Gastrocnemius medialis (tissue), 4 donors: ENCODE results near the gene JMJD1C. TPM values are rescaled to one million over a fixed set of nuclear protein-coding genes. Genes with fewer than 3 reads are reported as not detected.

Experiments used
- ATAC-seq, 2 donors: fragments of 150-250 bp; one replicate each; pipeline ENCODE4 v1.9.1; 2016
- DNase-seq, 2 donors: peaks; one replicate each; pipeline ENCODE4 v3.0.0-alpha.2; 2019
- H3K27ac ChIP-seq, 4 donors: fragments of 200-600 bp; sonication (generic); 1 replicate in 1 of 4; 2 replicates in 3 of 4; pipeline ENCODE4 v1.5.1; 2016 to 2018; ENCODE audit warnings: mild to moderate bottlenecking in 2 of 4, moderate library complexity in 1 of 4
- H3K27me3 ChIP-seq, 3 donors: fragments of 200-600 bp; sonication (generic) in 2 of 3; 1 replicate in 1 of 3; 2 replicates in 2 of 3; pipeline versions ENCODE4 v1.5.1 to v1.6.0; 2016 to 2019; ENCODE audit warnings: mild to moderate bottlenecking in 1 of 3, moderate library complexity in 1 of 3
- H3K36me3 ChIP-seq, 2 donors: fragments of 200-600 bp; sonication (generic) in 1 of 2; one replicate each; pipeline ENCODE4 v1.5.1; 2017 to 2018
- H3K4me1 ChIP-seq, 2 donors: fragments of 200-600 bp; sonication (generic) in 1 of 2; one replicate each; pipeline ENCODE4 v1.5.1; 2016 to 2017; ENCODE audit warnings: mild to moderate bottlenecking in 2 of 2
- H3K4me3 ChIP-seq, 4 donors: fragments of 200-600 bp; sonication (generic) in 3 of 4; 1 replicate in 1 of 4; 2 replicates in 3 of 4; pipeline ENCODE4 v1.5.1; 2016 to 2019; ENCODE audit warnings: mild to moderate bottlenecking in 2 of 4
- H3K9me3 ChIP-seq, 3 donors: fragments of 200-600 bp; sonication (generic) in 2 of 3; 1 replicate in 1 of 3; 2 replicates in 2 of 3; pipeline ENCODE4 v1.5.1; 2016 to 2019
- POLR2A ChIP-seq, 2 donors: fragments of 450-650 bp; IDR thresholded peaks; one replicate each; pipeline ENCODE4 v1.6.1; 2017; ENCODE audit warnings: antibody characterized with exemption in 2 of 2, mild to moderate bottlenecking in 2 of 2, moderate library complexity in 2 of 2
- in situ Hi-C, 4 donors: fragments of 200-750 bp; cut with MboI; loops; one replicate each; pipeline versions ENCODE4 v1.15.0 to v1.8.0; 2017; ENCODE audit warnings: low sequenced_read_pairs in 4 of 4
- intact Hi-C: fragments of 100-400 bp; cut with DNase I; formaldehyde crosslinking; loops from one replicate; pipeline ENCODE4 v1.15.1; 2023; ENCODE audit warnings: low total_unique reads
- total RNA-seq, 4 donors: library from RNA; depleted of rRNA; stranded (reverse); fragments of >200 nt; gene quantifications; one replicate each; pipeline versions ENCODE4 v1.1.0 to v1.2.3, GENCODE V29; 2016
- TF ChIP-seq, protein P1 (sequence below), 5 experiments: fragments of 450-650 bp in 3 of 5; fragments of 200-600 bp in 2 of 5; sonication (generic) in 2 of 5; IDR thresholded peaks in 4 of 5; conservative IDR thresholded peaks in 1 of 5; 1 replicate in 4 of 5; 2 replicates in 1 of 5; pipeline ENCODE4 v1.5.1; 2016 to 2019; ENCODE audit warnings: antibody characterized with exemption in 5 of 5, mild to moderate bottlenecking in 3 of 5, moderate library complexity in 3 of 5

Gene JMJD1C
- total RNA-seq, 4 donors from 2014 or later, result 22.5 to 74.1 (median 46.9) TPM

GRCh38 chr10:63281967-63282366, 183.8 kb downstream of the JMJD1C start:
- no peaks in the 10 kb centered on the region for H3K27me3 ChIP-seq
- no peaks in the 10 kb centered on the region for H3K9me3 ChIP-seq
- H3K4me3 ChIP-seq, result no peak overlapping the region
- intact Hi-C loops, result no loop called here
- in situ Hi-C loops, result no loop called here
- H3K36me3 ChIP-seq, result no peaks in the 10 kb centered on the region
- TF ChIP-seq, protein P1, sequence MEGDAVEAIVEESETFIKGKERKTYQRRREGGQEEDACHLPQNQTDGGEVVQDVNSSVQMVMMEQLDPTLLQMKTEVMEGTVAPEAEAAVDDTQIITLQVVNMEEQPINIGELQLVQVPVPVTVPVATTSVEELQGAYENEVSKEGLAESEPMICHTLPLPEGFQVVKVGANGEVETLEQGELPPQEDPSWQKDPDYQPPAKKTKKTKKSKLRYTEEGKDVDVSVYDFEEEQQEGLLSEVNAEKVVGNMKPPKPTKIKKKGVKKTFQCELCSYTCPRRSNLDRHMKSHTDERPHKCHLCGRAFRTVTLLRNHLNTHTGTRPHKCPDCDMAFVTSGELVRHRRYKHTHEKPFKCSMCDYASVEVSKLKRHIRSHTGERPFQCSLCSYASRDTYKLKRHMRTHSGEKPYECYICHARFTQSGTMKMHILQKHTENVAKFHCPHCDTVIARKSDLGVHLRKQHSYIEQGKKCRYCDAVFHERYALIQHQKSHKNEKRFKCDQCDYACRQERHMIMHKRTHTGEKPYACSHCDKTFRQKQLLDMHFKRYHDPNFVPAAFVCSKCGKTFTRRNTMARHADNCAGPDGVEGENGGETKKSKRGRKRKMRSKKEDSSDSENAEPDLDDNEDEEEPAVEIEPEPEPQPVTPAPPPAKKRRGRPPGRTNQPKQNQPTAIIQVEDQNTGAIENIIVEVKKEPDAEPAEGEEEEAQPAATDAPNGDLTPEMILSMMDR (IDR thresholded peaks at IDR 0.05 in 4 of 5, conservative IDR thresholded peaks at IDR 0.05 in 1 of 5), result no peak
- TF ChIP-seq POLR2A (IDR thresholded peaks at IDR 0.05), result no peak
- H3K27ac ChIP-seq, result no peak overlapping the region
- DNase-seq, result no peak
- ATAC-seq, result no peak
- H3K4me1 ChIP-seq, result no peaks in the 10 kb centered on the region

GRCh38 chr10:63280386-63280785, 185.4 kb downstream of the JMJD1C start:
- ATAC-seq (no peak), DNase-seq (no peak)
- Histone ChIP-seq H3K4me1 (peaks cover 0 to 3% of the 10 kb centered on the region in 2 donors), H3K9me3 (no peaks in the 10 kb centered on the region), H3K4me3 (no peak overlapping the region), H3K36me3 (no peaks in the 10 kb centered on the region), H3K27ac (no peak overlapping the region), H3K27me3 (no peaks in the 10 kb centered on the region)
- TF ChIP-seq, protein P1 (IDR thresholded peaks at IDR 0.05 in 4 of 5, conservative IDR thresholded peaks at IDR 0.05 in 1 of 5), result no peak
- TF ChIP-seq POLR2A (IDR thresholded peaks at IDR 0.05), result no peak
- intact Hi-C loops (no loop called here), in situ Hi-C loops (no loop called here)

GRCh38 chr10:63275094-63275493, 190.7 kb downstream of the JMJD1C start:
- intact Hi-C loops (no loop called here), in situ Hi-C loops (no loop called here)
- no peaks in the 10 kb centered on the region for H3K9me3 ChIP-seq
- H3K27me3 ChIP-seq, result no peaks in the 10 kb centered on the region
- TF ChIP-seq POLR2A (IDR thresholded peaks at IDR 0.05), result no peak
- TF ChIP-seq, protein P1 (IDR thresholded peaks at IDR 0.05 in 4 of 5, conservative IDR thresholded peaks at IDR 0.05 in 1 of 5), result no peak
- no peaks in the 10 kb centered on the region for H3K36me3 ChIP-seq
- no peak overlapping the region for H3K4me3 ChIP-seq
- ATAC-seq (no peak), DNase-seq (no peak)
- H3K4me1 ChIP-seq, result peaks cover 11 to 21% of the 10 kb centered on the region in 2 donors
- H3K27ac ChIP-seq, result peak overlapping the region in 1 of 4 donors; percentile 20

GRCh38 chr10:63273577-63273976, 192.2 kb downstream of the JMJD1C start:
- DNase-seq (no peak), ATAC-seq (no peak)
- intact Hi-C loops, result no loop called here
- Histone ChIP-seq H3K9me3 (no peaks in the 10 kb centered on the region), H3K27me3 (no peaks in the 10 kb centered on the region), H3K36me3 (no peaks in the 10 kb centered on the region), H3K27ac (peak overlapping the region; percentile 8 to 34 (median 24)), H3K4me1 (peaks cover 11 to 26% of the 10 kb centered on the region in 2 donors), H3K4me3 (no peak overlapping the region)
- in situ Hi-C loops, result loop anchor here in 1 of 4 donors (25.0 kb wide), 1 partner anchor 1186 kb away; no protein-coding TSS in a partner anchor
- TF ChIP-seq POLR2A (IDR thresholded peaks at IDR 0.05), result no peak
- TF ChIP-seq, protein P1 (IDR thresholded peaks at IDR 0.05 in 4 of 5, conservative IDR thresholded peaks at IDR 0.05 in 1 of 5), result no peak
